AG10803 (cell line): ENCODE data around the gene METTL15.
A peak's percentile ranks its signal among the peaks of the same experiment; 100 is the strongest.
"Not testable (repeated sequence)": the region's sequence is repeated elsewhere in the genome, so short reads cannot be mapped to it uniquely, and the experiment has no call there.

Experiments
- DNase-seq: peaks from one replicate; pipeline ENCODE4 v3.0.0; 2010; ENCODE audit warnings: low read depth
- H3K4me3 ChIP-seq: 2 replicates; pipeline ENCODE4 v1.5.1; 2011; ENCODE audit warnings: mild to moderate bottlenecking, low read length, control low read depth
- TF ChIP-seq, protein P1 (sequence below): conservative IDR thresholded peaks from 2 replicates; pipeline ENCODE4 v1.5.1; 2011; ENCODE audit warnings: mild to moderate bottlenecking, low read length, control low read depth, inconsistent platforms

METTL15 gene

DNA sequence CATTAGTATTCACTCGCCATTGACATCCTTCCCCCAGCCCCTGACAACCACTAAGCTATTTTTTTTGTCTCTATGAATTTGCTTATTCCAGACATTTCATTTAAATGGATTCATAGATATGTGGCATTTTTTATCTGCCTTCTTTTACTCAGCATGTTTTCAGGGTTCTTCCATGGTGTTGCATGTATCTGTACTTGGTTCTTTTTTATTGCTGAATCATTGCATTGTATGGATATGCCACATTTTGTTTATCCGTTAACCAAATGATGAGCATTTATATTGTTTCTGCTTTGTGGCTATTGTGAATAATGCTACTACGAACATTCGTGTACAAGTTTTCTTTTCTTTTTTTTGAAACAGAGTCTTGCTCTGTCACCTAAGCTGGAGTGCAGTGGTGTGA lies 5.9 kb downstream of the METTL15 start:
- H3K4me3 ChIP-seq, result no peak overlapping the region
- no peak for DNase-seq
- TF ChIP-seq, protein P1, sequence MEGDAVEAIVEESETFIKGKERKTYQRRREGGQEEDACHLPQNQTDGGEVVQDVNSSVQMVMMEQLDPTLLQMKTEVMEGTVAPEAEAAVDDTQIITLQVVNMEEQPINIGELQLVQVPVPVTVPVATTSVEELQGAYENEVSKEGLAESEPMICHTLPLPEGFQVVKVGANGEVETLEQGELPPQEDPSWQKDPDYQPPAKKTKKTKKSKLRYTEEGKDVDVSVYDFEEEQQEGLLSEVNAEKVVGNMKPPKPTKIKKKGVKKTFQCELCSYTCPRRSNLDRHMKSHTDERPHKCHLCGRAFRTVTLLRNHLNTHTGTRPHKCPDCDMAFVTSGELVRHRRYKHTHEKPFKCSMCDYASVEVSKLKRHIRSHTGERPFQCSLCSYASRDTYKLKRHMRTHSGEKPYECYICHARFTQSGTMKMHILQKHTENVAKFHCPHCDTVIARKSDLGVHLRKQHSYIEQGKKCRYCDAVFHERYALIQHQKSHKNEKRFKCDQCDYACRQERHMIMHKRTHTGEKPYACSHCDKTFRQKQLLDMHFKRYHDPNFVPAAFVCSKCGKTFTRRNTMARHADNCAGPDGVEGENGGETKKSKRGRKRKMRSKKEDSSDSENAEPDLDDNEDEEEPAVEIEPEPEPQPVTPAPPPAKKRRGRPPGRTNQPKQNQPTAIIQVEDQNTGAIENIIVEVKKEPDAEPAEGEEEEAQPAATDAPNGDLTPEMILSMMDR, result no peak

DNA sequence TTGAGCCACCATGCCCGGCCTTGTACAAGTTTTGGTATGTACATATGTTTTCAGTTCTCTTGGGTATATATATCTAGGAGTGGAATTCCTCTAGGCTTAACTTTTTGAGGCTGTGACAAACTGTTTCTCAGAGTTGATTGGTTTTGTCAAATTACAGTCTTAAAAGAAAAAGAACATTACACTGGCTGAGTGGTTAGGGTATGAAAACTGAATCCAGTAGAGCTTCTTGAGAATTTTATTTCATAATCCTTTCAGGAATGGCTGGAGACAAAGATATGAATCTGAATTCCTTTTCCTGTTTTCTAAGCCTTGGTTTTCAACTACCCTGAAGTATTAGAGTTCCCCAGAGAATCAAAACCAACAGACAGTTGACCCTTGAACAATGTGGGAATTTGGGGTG lies 6.5 kb downstream of the METTL15 start:
- no peak overlapping the region for H3K4me3 ChIP-seq
- DNase-seq, result no peak
- TF ChIP-seq, protein P1, result no peak

DNA sequence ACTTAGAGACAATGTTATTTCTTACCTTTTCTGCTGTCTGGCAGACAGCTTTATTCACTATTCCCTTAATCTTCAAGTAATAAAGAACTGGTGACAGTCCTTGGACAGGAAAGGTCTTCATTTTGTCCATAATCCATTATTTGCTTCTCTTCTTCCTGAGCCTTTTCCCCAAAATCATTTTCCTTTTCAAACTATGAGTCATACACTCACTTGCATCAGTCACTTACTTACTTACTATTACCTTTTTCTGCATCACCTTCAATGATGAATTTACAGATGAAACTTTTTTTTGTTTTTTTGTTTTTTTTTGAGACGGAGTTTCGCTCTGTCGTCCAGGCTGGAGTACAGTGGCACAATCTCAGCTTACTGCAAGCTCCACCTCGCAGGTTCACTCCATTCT lies 9.5 kb downstream of the METTL15 start:
- no peak for DNase-seq

DNA sequence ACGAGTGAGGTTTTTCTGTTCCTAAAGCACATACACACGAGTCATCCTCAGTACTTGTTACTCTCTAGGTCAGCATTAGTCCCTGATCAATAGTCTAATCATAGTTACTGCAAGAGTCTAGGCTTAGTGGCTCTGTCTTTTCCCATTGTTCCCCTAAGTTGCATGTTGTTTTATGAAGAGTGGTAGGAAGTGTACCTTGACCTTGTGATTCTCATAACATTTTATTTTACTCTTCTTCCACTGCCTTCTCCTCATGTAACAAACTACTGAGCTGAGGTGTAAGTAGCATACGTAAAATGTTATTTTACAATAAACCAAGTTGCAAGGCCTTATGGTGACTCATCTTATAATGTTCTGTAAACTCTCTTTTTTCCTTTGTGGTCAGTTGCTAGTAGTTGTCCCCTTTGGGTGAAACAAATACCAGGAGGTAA lies 15.0 kb downstream of the METTL15 start:
- DNase-seq, result peak; percentile 28

More for the DNA sequence above, 9.5 kb downstream of the METTL15 start:
- H3K4me3 ChIP-seq, result no peak overlapping the region
- TF ChIP-seq, protein P1, result no peak

DNA sequence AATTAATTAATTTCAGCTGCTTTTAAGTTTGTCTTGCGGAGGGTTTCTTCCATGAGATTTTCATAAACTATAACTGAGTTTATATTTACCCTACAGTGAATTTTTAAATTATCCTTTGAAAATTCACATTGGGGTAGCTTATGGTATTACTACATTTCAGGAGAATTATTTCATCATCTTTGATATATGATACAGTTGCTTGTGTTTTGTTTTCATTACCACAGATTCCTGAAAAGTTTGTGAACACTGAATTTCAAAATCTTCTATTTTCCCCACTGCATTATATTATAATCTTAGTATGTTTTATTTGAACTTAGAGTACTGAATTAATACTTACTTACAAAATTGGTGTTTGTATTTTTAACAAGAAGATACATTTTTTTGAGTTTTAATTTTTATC lies 24.4 kb downstream of the METTL15 start:
- no peak overlapping the region for H3K4me3 ChIP-seq
- TF ChIP-seq, protein P1, result no peak
- DNase-seq, result peak; percentile 23

More for the DNA sequence above, 15.0 kb downstream of the METTL15 start:
- TF ChIP-seq, protein P1, result no peak
- H3K4me3 ChIP-seq, result no peak overlapping the region

DNA sequence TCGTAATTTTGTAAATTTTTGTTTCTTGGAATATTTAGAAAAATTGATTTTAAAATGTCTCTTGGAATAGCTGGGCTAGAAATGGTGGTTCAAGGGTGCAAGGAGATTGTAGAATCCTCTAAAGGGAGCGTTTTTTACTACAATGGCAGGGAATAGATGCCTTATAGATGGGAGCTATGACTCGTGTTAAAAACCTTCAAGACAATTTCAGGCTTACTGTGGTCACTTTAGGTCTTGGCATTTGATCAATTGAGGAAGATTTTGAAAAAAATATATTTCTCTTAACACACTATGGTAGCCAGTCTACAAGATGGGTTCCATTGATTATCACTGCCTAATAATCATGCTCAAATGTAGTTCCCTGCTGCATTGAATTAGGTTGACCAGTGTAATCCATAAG lies 25.0 kb downstream of the METTL15 start:
- TF ChIP-seq, protein P1, result no peak
- no peak overlapping the region for H3K4me3 ChIP-seq
- peak; percentile 5 for DNase-seq

DNA sequence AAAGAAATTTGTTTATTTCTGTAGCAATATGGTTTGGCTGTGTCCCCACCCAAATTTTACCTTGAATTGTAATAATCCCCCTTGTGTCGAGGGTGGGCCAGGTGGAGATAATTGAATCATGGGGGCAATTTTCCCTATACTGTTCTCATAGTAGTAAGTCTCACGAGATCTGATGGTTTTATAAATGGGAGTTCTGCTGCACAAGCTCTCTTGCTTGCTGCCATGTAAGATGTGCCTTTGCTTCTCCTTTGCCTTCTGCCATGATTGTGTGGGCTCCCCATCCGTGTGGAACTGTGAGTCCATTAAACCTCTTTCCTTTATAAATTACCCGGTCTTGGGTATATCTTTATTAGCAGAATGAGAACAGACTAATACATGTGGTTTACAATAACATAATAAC lies 28.0 kb downstream of the METTL15 start:
- not testable (repeated sequence) for H3K4me3 ChIP-seq, DNase-seq

DNA sequence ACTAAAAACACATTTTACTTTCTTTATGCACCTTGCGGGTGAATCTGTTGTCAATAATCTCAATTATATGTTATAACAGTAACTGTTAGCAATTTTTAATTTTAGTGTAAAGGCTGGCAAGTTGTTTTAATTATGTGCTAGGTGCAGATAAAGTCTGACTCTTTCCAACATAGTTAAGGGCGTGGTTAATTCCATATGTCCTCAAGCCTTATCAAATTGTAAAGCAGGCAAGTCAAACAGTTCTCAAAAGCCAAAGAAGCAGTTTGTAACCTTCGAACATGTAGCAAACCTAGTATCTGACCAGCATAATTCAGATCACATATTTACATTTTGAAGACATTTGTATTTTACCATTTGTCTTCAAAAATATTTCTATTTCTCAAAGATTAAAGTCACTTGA lies 29.2 kb downstream of the METTL15 start:
- DNase-seq, result no peak
- no peak overlapping the region for H3K4me3 ChIP-seq
- TF ChIP-seq, protein P1, result no peak
